Activated naive CD8-positive, alpha-beta T cell treated with anti-CD3 and anti-CD28 coated beads for 36 hours (primary cell): ENCODE results near the gene PCDHGA1. TPM values are rescaled to one million over a fixed set of nuclear protein-coding genes. Genes with fewer than 3 reads are reported as not detected.
"Not testable (repeated sequence)": the region's sequence is repeated elsewhere in the genome, so short reads cannot be mapped to it uniquely, and the experiment has no call there.

Experiments used
- DNase-seq: peaks from one replicate; pipeline ENCODE4 v3.0.0; 2021
- H3K27ac Mint-ChIP-seq: one replicate; pipeline ENCODE4 v1.8.0; 2022; ENCODE audit warnings: mild to moderate bottlenecking, moderate library complexity, mixed read lengths
- H3K27me3 Mint-ChIP-seq: one replicate; pipeline ENCODE4 v1.8.0; 2022; ENCODE audit warnings: mild to moderate bottlenecking, mixed read lengths
- H3K36me3 Mint-ChIP-seq: one replicate; pipeline ENCODE4 v1.8.0; 2021; ENCODE audit warnings: mild to moderate bottlenecking, mixed read lengths
- H3K4me1 Mint-ChIP-seq: one replicate; pipeline ENCODE4 v1.8.0; 2021; ENCODE audit warnings: mixed read lengths
- H3K4me3 Mint-ChIP-seq: one replicate; pipeline ENCODE4 v1.8.0; 2022; ENCODE audit warnings: mild to moderate bottlenecking, moderate library complexity, mixed read lengths
- H3K9me3 Mint-ChIP-seq: one replicate; pipeline ENCODE4 v1.8.0; 2022; ENCODE audit warnings: mixed read lengths
- total RNA-seq, 2 experiments: library from RNA; stranded (reverse); gene quantifications; one replicate each; pipeline ENCODE4 v1.2.3, GENCODE V29; 2021

Gene PCDHGA1
- total RNA-seq, 2 experiments from 2014 or later, result not detected

DNA sequence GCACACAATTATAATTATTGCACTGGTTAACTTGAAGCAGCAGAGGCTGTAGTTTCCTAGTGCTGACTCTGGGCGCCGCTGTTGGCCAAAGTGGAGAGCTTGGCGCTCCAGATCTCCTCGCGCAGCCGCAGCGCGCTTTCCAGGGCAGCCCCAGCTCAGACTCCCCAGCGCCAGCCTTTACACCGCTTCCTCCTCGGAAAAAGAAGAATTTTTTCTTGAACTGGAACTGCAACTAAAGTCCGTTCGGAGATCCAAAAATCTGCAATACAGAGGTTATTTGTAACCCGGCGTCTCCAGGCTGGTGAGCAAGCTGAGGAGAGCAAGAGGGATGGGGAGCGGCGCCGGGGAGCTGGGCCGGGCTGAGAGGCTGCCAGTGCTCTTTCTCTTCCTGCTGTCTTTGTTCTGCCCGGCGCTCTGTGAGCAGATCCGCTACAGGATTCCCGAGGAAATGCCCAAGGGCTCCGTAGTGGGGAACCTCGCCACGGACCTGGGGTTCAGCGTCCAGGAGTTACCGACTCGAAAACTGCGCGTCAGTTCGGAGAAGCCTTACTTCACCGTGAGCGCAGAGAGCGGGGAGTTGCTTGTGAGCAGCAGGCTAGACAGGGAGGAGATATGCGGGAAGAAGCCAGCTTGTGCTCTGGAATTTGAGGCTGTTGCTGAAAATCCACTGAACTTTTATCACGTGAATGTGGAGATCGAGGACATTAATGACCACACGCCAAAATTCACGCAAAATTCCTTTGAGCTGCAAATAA is 57.4 kb downstream of the PCDHGA1 start, which contains the start of gene PCDHGB4:
Gene PCDHGB4, plus strand, starts transcription at position 142 of the 755 bp plus-strand sequence. Its CDS starts 187 bp downstream, at position 329.
- H3K4me1 Mint-ChIP-seq, H3K27ac Mint-ChIP-seq, DNase-seq: not testable (repeated sequence)
- H3K36me3 Mint-ChIP-seq, result peaks cover 17% of the 10 kb centered on the region
- H3K9me3 Mint-ChIP-seq, result peaks cover 47% of the 10 kb centered on the region
- peaks cover 85% of the 10 kb centered on the region for H3K27me3 Mint-ChIP-seq
- peak within 1 kb of the TSS; percentile 37 for H3K4me3 Mint-ChIP-seq

GRCh38 chr5:141388661-141389060 is 58.3 kb downstream of the PCDHGA1 start:
- Mint-ChIP-seq H3K4me1 (no peaks in the 10 kb centered on the region), H3K27me3 (peaks cover 84% of the 10 kb centered on the region), H3K27ac (no peak overlapping the region), H3K9me3 (peaks cover 48% of the 10 kb centered on the region), H3K4me3 (no peak overlapping the region), H3K36me3 (peaks cover 21% of the 10 kb centered on the region)
- DNase-seq, result no peak

GRCh38 chr5:141389153-141390042 is 59.1 kb downstream of the PCDHGA1 start:
- no peak for DNase-seq
- Mint-ChIP-seq H3K9me3 (peaks cover 48% of the 10 kb centered on the region), H3K36me3 (peaks cover 26% of the 10 kb centered on the region), H3K27ac (no peak overlapping the region), H3K4me1 (no peaks in the 10 kb centered on the region), H3K27me3 (peaks cover 84% of the 10 kb centered on the region), H3K4me3 (no peak overlapping the region)

- no peak within 1 kb of the TSS for H3K4me3 Mint-ChIP-seq
- H3K4me1 Mint-ChIP-seq, result no peaks in the 10 kb centered on the region
- H3K9me3 Mint-ChIP-seq, result peaks cover 35% of the 10 kb centered on the region
- peaks cover 24% of the 10 kb centered on the region for H3K36me3 Mint-ChIP-seq
- no peak within 1 kb of the TSS for H3K27ac Mint-ChIP-seq
- peaks cover 82% of the 10 kb centered on the region for H3K27me3 Mint-ChIP-seq
- DNase-seq, result no peak
Observed at GRCh38 chr5:141392429-141393198, 62.3 kb downstream of the PCDHGA1 start, which contains the start of gene PCDHGA8. TSS of gene PCDHGA8 (plus strand) at chr5:141392633. CDS start at chr5:141392814, 181 bp downstream.

GRCh38 chr5:141393267-141393666 is 63.0 kb downstream of the PCDHGA1 start:
- H3K27ac Mint-ChIP-seq, result no peak overlapping the region
- H3K27me3 Mint-ChIP-seq, result peaks cover 82% of the 10 kb centered on the region
- peaks cover 23% of the 10 kb centered on the region for H3K36me3 Mint-ChIP-seq
- H3K9me3 Mint-ChIP-seq, result peaks cover 33% of the 10 kb centered on the region
- no peaks in the 10 kb centered on the region for H3K4me1 Mint-ChIP-seq
- DNase-seq, result no peak
- no peak overlapping the region for H3K4me3 Mint-ChIP-seq

GRCh38 chr5:141394401-141395187 is 64.3 kb downstream of the PCDHGA1 start:
- DNase-seq, H3K4me3 Mint-ChIP-seq, H3K27ac Mint-ChIP-seq, H3K4me1 Mint-ChIP-seq: not testable (repeated sequence)
- Mint-ChIP-seq H3K9me3 (peaks cover 33% of the 10 kb centered on the region), H3K36me3 (peaks cover 20% of the 10 kb centered on the region), H3K27me3 (peaks cover 82% of the 10 kb centered on the region)

GRCh38 chr5:141397756-141398551 is 67.6 kb downstream of the PCDHGA1 start, which contains the start of gene PCDHGB5:
TSS of gene PCDHGB5 (plus strand) at chr5:141397947. CDS start at chr5:141398128, 181 bp downstream.
- Mint-ChIP-seq H3K4me3 (peak within 1 kb of the TSS; percentile 61), H3K36me3 (peaks cover 21% of the 10 kb centered on the region), H3K27me3 (peaks cover 81% of the 10 kb centered on the region), H3K9me3 (peaks cover 30% of the 10 kb centered on the region)
- H3K27ac Mint-ChIP-seq, H3K4me1 Mint-ChIP-seq: not testable (repeated sequence)
- DNase-seq, result peak; percentile 53

DNA sequence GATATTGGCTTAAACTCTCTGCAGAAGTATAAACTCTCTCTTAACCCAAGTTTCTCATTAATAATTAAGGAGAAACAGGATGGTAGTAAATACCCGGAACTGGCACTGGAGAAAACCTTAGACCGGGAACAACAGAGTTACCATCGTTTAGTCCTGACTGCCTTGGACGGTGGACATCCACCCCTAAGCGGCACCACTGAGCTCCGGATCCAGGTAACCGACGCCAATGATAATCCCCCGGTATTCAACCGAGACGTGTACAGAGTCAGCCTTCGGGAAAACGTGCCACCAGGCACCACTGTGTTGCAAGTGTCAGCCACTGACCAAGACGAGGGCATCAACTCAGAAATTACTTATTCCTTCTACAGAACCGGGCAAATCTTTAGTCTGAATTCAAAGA is 68.3 kb downstream of the PCDHGA1 start:
- H3K36me3 Mint-ChIP-seq, result peaks cover 18% of the 10 kb centered on the region
- peaks cover 82% of the 10 kb centered on the region for H3K27me3 Mint-ChIP-seq
- DNase-seq, result no peak
- H3K27ac Mint-ChIP-seq, result no peak overlapping the region
- H3K4me1 Mint-ChIP-seq, result peaks cover 1% of the 10 kb centered on the region
- H3K9me3 Mint-ChIP-seq, result peaks cover 27% of the 10 kb centered on the region
- H3K4me3 Mint-ChIP-seq, result no peak overlapping the region

DNA sequence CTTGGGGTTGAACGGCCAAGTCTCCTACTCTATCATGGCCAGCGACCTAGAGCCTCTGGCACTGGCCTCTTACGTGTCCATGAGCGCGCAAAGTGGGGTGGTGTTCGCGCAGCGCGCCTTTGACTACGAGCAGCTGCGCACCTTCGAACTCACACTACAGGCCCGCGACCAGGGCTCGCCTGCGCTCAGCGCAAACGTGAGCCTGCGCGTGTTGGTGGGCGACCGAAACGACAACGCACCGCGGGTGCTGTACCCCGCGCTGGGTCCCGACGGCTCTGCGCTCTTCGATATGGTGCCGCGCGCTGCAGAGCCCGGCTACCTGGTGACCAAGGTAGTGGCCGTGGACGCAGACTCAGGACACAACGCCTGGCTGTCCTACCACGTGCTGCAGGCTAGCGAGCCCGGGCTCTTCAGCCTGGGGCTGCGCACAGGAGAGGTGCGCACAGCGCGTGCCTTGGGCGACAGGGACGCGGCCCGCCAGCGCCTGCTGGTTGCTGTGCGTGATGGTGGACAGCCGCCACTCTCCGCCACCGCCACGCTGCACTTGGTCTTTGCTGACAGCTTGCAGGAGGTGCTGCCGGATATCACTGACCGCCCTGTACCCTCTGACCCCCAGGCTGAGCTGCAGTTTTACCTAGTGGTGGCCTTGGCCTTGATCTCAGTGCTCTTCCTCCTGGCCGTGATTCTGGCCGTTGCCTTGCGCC is 69.4 kb downstream of the PCDHGA1 start:
- H3K27me3 Mint-ChIP-seq, result peaks cover 82% of the 10 kb centered on the region
- peaks cover 21% of the 10 kb centered on the region for H3K9me3 Mint-ChIP-seq
- no peak overlapping the region for H3K27ac Mint-ChIP-seq

DNA sequence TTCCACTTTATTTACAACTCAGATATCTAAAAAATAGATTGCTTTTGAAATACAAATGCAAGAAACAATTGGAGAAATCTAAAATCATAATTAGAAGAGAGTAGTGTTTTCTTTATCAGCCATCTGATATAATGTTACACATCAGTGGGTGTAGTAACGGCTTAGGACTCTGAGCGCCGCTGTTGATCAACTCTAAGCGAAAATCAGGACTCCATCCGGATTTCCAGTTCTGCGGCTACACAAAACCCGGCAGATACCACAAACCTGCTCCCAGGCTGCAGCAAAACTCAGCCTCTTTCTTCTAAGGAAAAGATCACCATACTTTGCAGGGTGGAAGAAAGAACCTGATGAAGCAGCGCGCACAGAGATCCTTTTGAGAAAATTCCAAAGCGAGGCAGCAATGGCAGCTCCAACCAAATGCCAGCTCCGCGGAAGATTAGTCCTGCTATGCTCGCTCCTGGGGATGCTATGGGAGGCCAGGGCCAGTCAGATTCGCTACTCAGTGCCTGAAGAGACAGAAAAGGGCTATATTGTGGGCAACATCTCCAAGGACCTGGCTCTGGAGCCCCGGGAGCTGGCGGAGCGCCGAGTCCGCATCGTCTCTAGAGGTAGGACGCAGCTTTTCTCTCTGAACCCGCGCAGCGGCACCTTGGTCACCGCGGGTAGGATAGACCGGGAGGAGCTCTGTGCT is 72.4 kb downstream of the PCDHGA1 start, which contains the start of gene PCDHGA9:
Gene PCDHGA9, plus strand, starts transcription at position 226 of the 691 bp plus-strand sequence. Its CDS starts 175 bp downstream, at position 401.
- H3K4me3 Mint-ChIP-seq, result peak within 1 kb of the TSS; percentile 52
- H3K27me3 Mint-ChIP-seq, result peaks cover 82% of the 10 kb centered on the region
- H3K36me3 Mint-ChIP-seq, result peaks cover 15% of the 10 kb centered on the region
- DNase-seq, result no peak
- peaks cover 1% of the 10 kb centered on the region for H3K4me1 Mint-ChIP-seq
- H3K27ac Mint-ChIP-seq, result peak within 1 kb of the TSS; percentile 34
- H3K9me3 Mint-ChIP-seq, result peaks cover 25% of the 10 kb centered on the region

More for the DNA sequence above, 69.4 kb downstream of the PCDHGA1 start:
- no peak for DNase-seq
- Mint-ChIP-seq H3K36me3 (peaks cover 15% of the 10 kb centered on the region), H3K4me3 (no peak overlapping the region), H3K4me1 (peaks cover 1% of the 10 kb centered on the region)

DNA sequence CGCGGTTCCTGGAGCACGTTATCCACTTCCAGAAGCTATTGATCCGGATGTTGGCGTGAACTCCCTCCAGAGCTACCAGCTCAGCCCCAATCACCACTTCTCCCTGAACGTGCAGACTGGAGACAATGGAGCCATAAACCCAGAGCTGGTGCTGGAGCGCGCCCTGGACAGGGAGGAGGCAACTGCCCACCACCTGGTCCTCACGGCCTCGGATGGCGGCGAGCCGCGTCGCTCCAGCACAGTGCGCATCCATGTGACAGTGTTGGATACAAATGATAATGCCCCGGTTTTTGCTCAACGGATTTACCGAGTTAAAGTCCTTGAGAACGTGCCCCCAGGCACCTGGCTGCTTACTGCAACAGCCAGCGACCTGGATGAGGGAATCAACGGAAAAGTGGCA is 73.1 kb downstream of the PCDHGA1 start:
- H3K27me3 Mint-ChIP-seq, result peaks cover 85% of the 10 kb centered on the region
- DNase-seq, result no peak
- H3K9me3 Mint-ChIP-seq, result peaks cover 27% of the 10 kb centered on the region
- H3K36me3 Mint-ChIP-seq, result peaks cover 17% of the 10 kb centered on the region
- H3K4me3 Mint-ChIP-seq, result no peak overlapping the region
- peaks cover 1% of the 10 kb centered on the region for H3K4me1 Mint-ChIP-seq
- H3K27ac Mint-ChIP-seq, result no peak overlapping the region

- DNase-seq, result peak; percentile 49
- H3K4me1 Mint-ChIP-seq, H3K27ac Mint-ChIP-seq: not testable (repeated sequence)
- peak within 1 kb of the TSS; percentile 45 for H3K4me3 Mint-ChIP-seq
- peaks cover 85% of the 10 kb centered on the region for H3K27me3 Mint-ChIP-seq
- H3K36me3 Mint-ChIP-seq, result peaks cover 15% of the 10 kb centered on the region
- peaks cover 23% of the 10 kb centered on the region for H3K9me3 Mint-ChIP-seq
Observed at GRCh38 chr5:141407790-141408505, 77.6 kb downstream of the PCDHGA1 start, which contains the start of gene PCDHGB6. TSS of gene PCDHGB6 (plus strand) at chr5:141408021. CDS start at chr5:141408203, 182 bp downstream.
